HEK293T (cell line): ENCODE measurements around the gene TVP23A.

Experiments
- CTCF ChIA-PET: fragments of 350-600 bp; formaldehyde crosslinking; extraction: SDS; loops from one replicate; lab custom pipeline; 2021; ENCODE audit warnings: antibody characterized with exemption, inconsistent platforms; lab: Yijun Ruan, JAX
- POLR2A ChIA-PET: fragments of 350-600 bp; formaldehyde crosslinking; extraction: SDS; loops from one replicate; lab custom pipeline; 2020; ENCODE audit warnings: antibody characterized with exemption, inconsistent platforms; lab: Yijun Ruan, JAX
- DNase-seq: peaks from one replicate; pipeline ENCODE4 v3.0.0; 2012; ENCODE audit warnings: mixed read lengths; ENCODE audit errors: extremely low spot score
- ARNT ChIP-seq: fragments of 450-650 bp; IDR thresholded peaks from 2 replicates; pipeline ENCODE4 v1.6.1; 2017; ENCODE audit warnings: mild to moderate bottlenecking
- BHLHE40 ChIP-seq: fragments of 450-650 bp; IDR thresholded peaks from 2 replicates; pipeline ENCODE4 v1.6.1; 2016; ENCODE audit warnings: mild to moderate bottlenecking, moderate library complexity, borderline replicate concordance
- CTBP1 ChIP-seq: fragments of 450-650 bp; IDR thresholded peaks from 2 replicates; pipeline ENCODE4 v1.6.1; 2016; ENCODE audit warnings: borderline replicate concordance
- ELF4 ChIP-seq: fragments of 450-650 bp; IDR thresholded peaks from 2 replicates; pipeline ENCODE4 v1.6.1; 2017; ENCODE audit warnings: antibody characterized with exemption
- FOXA1 ChIP-seq: fragments of 450-650 bp; IDR thresholded peaks from 2 replicates; pipeline ENCODE4 v1.6.1; 2016; ENCODE audit warnings: mild to moderate bottlenecking
- FOXK2 ChIP-seq: fragments of 450-650 bp; IDR thresholded peaks from 2 replicates; pipeline ENCODE4 v1.6.1; 2016; ENCODE audit warnings: mild to moderate bottlenecking
- FOXM1 ChIP-seq: fragments of 450-650 bp; IDR thresholded peaks from 2 replicates; pipeline ENCODE4 v1.6.1; 2017; ENCODE audit warnings: mild to moderate bottlenecking, borderline replicate concordance
- HDGF ChIP-seq: fragments of 450-650 bp; IDR thresholded peaks from 2 replicates; pipeline ENCODE4 v1.6.1; 2017; ENCODE audit warnings: antibody characterized with exemption, borderline replicate concordance
- L3MBTL2 ChIP-seq: fragments of 450-650 bp; conservative IDR thresholded peaks from 2 replicates; pipeline ENCODE4 v1.6.1; 2016; ENCODE audit warnings: mild to moderate bottlenecking
- LEF1 ChIP-seq: fragments of 450-650 bp; IDR thresholded peaks from 2 replicates; pipeline ENCODE4 v1.6.1; 2017; ENCODE audit warnings: mild to moderate bottlenecking, borderline replicate concordance
- NFRKB ChIP-seq: fragments of 450-650 bp; IDR thresholded peaks from 2 replicates; pipeline ENCODE4 v1.6.1; 2016; ENCODE audit warnings: mild to moderate bottlenecking, moderate library complexity
- PKNOX1 ChIP-seq: fragments of 450-650 bp; IDR thresholded peaks from 2 replicates; pipeline ENCODE4 v1.6.1; 2016
- SP1 ChIP-seq: fragments of 450-650 bp; IDR thresholded peaks from 2 replicates; pipeline ENCODE4 v1.6.1; 2017
- SUZ12 ChIP-seq: fragments of 450-650 bp; IDR thresholded peaks from 2 replicates; pipeline ENCODE4 v1.6.1; 2016; ENCODE audit warnings: mild to moderate bottlenecking
- TARDBP ChIP-seq: fragments of 450-650 bp; IDR thresholded peaks from 2 replicates; pipeline ENCODE4 v1.6.1; 2016
- ZNF384 ChIP-seq: fragments of 450-650 bp; IDR thresholded peaks from 2 replicates; pipeline ENCODE4 v1.6.1; 2016

The TVP23A gene

GRCh38 chr16:10770907-10771306 is 47.7 kb downstream of the TVP23A start:
- ChIA-PET POLR2A (no interaction called here), CTCF (no interaction called here)
- DNase-seq = no peak
- TF ChIP-seq PKNOX1 (no peak), ELF4 (no peak), SP1 (no peak), HDGF (no peak), FOXM1 (no peak), NFRKB (no peak), SUZ12 (no peak), FOXK2 (no peak), L3MBTL2 (no peak), LEF1 (no peak), CTBP1 (no peak), FOXA1 (no peak), ZNF384 (no peak), ARNT (no peak), BHLHE40 (no peak), TARDBP (no peak)

- no peak for DNase-seq
- TF ChIP-seq PKNOX1 (no peak), CTBP1 (no peak), ELF4 (no peak), NFRKB (no peak), FOXK2 (no peak), ARNT (no peak), SP1 (no peak), BHLHE40 (no peak), L3MBTL2 (no peak), HDGF (no peak), FOXA1 (no peak), FOXM1 (no peak)
- POLR2A ChIA-PET = interaction anchor here (0.7 kb wide), 1 partner anchor 25 kb away, joined by 3 read pairs; the partner anchor contains the start of gene NUBP1
- CTCF ChIA-PET = no interaction called here
Measured at GRCh38 chr16:10769381-10769780, 49.2 kb downstream of the TVP23A start.

- ChIA-PET POLR2A (no interaction called here), CTCF (no interaction called here)
- no peak for TF ChIP-seq LEF1
- TF ChIP-seq SUZ12 = no peak
- TF ChIP-seq SP1 = no peak
- no peak for TF ChIP-seq ARNT
- TF ChIP-seq ZNF384 = no peak
- TF ChIP-seq ELF4 = no peak
- no peak for TF ChIP-seq FOXA1
- no peak for TF ChIP-seq BHLHE40
- no peak for TF ChIP-seq NFRKB
- TF ChIP-seq TARDBP = no peak
- TF ChIP-seq PKNOX1 = no peak
- no peak for TF ChIP-seq FOXM1
- TF ChIP-seq CTBP1 = no peak
- no peak for TF ChIP-seq FOXK2
- no peak for TF ChIP-seq HDGF
- TF ChIP-seq L3MBTL2 = no peak
- DNase-seq = no peak
Measured at GRCh38 chr16:10767127-10767526, 51.5 kb downstream of the TVP23A start.

- ChIA-PET CTCF (no interaction called here), POLR2A (no interaction called here)
- TF ChIP-seq PKNOX1 (no peak), SP1 (no peak), ARNT (no peak), ZNF384 (no peak), NFRKB (no peak), HDGF (no peak), CTBP1 (no peak), TARDBP (no peak), SUZ12 (no peak), L3MBTL2 (no peak), BHLHE40 (no peak), ELF4 (no peak), LEF1 (no peak), FOXK2 (no peak), FOXA1 (no peak), FOXM1 (no peak)
- no peak for DNase-seq
Measured at GRCh38 chr16:10765772-10766171, 52.8 kb downstream of the TVP23A start.

GRCh38 chr16:10763456-10763855 is 55.1 kb downstream of the TVP23A start:
- ChIA-PET POLR2A (no interaction called here), CTCF (no interaction called here)
- no peak for DNase-seq
- TF ChIP-seq BHLHE40 (no peak), FOXM1 (no peak), PKNOX1 (no peak), ZNF384 (no peak), TARDBP (no peak)
